K562 (cell line): Measurements from ENCODE around the gene NOSTRIN. TPM values are rescaled to one million over a fixed set of nuclear protein-coding genes. Genes with fewer than 3 reads are reported as not detected.

Experiments used
- ATF3 ChIP-seq, 2 experiments: fragments of 450-650 bp in 1 of 2; sonication (generic) in 1 of 2; formaldehyde crosslinking in 1 of 2; IDR thresholded peaks in 1 of 2; conservative IDR thresholded peaks in 1 of 2; 2 replicates each; pipeline versions ENCODE4 v1.6.1 to v1.8.1; 2016 to 2023; ENCODE audit warnings: mild to moderate bottlenecking in 2 of 2, moderate library complexity in 2 of 2, inconsistent platforms in 1 of 2, missing genetic modification reagents in 1 of 2
- BCL6 ChIP-seq: fragments of 250-450 bp; sonication (Bioruptor Pico); IDR thresholded peaks from 2 replicates; pipeline ENCODE4 v1.4.0; 2020
- CHCHD3 ChIP-seq: fragments of 250-450 bp; sonication (Bioruptor Pico); IDR thresholded peaks from 2 replicates; pipeline ENCODE4 v2.1.2; 2022; ENCODE audit warnings: mild to moderate bottlenecking
- DNMT1 ChIP-seq: fragments of 450-650 bp; IDR thresholded peaks from 2 replicates; pipeline ENCODE4 v1.6.1; 2016; ENCODE audit warnings: antibody characterized with exemption, mild to moderate bottlenecking
- HSF4 ChIP-seq: fragments of 250-450 bp; sonication (Bioruptor Pico); IDR thresholded peaks from 2 replicates; pipeline ENCODE4 v2.1.2; 2022; ENCODE audit warnings: mild to moderate bottlenecking, moderate library complexity, borderline replicate concordance
- JUN ChIP-seq, 2 experiments: sonication (generic) in 1 of 2; formaldehyde crosslinking in 1 of 2; IDR thresholded peaks; 2 replicates each; pipeline versions ENCODE4 v1.6.1 to v1.8.0; 2012 to 2022; ENCODE audit warnings: borderline replicate concordance in 2 of 2, mild to moderate bottlenecking in 2 of 2, improper control_type of control experiment in 1 of 2, low read depth in 1 of 2, low read length in 1 of 2, missing genetic modification reagents in 1 of 2
- KHSRP ChIP-seq: fragments of 450-650 bp; IDR thresholded peaks from 2 replicates; pipeline ENCODE4 v1.6.1; 2017
- MBD2 ChIP-seq: sonication (generic); IDR thresholded peaks from 2 replicates; pipeline ENCODE4 v1.6.1; 2016; ENCODE audit warnings: low read depth, borderline replicate concordance
- SRSF3 ChIP-seq: fragments of 200-400 bp; formaldehyde crosslinking; IDR thresholded peaks from 2 replicates; pipeline ENCODE4 v1.6.1; 2016; ENCODE audit warnings: mild to moderate bottlenecking, low read length, moderate library complexity; ENCODE audit not compliant: insufficient read depth
- TCF7 ChIP-seq: sonication (generic); IDR thresholded peaks from 2 replicates; pipeline ENCODE4 v1.6.1; 2016; ENCODE audit warnings: antibody characterized with exemption, borderline replicate concordance
- TCF7L2 ChIP-seq: fragments of 150-350 bp; IDR thresholded peaks from 2 replicates; pipeline ENCODE4 v1.6.1; 2016; ENCODE audit warnings: low read depth, mild to moderate bottlenecking, low read length, moderate library complexity
- U2AF2 ChIP-seq: fragments of 200-400 bp; formaldehyde crosslinking; optimal IDR thresholded peaks from 2 replicates; pipeline ENCODE3; 2017; ENCODE audit warnings: low read depth, mild to moderate bottlenecking, low read length
- USF2 ChIP-seq: sonication (generic); formaldehyde crosslinking; IDR thresholded peaks from 2 replicates; pipeline ENCODE4 v1.5.0; 2020; ENCODE audit warnings: missing genetic modification reagents
- ZBTB9 ChIP-seq: fragments of 450-650 bp; formaldehyde crosslinking; IDR thresholded peaks from 2 replicates; pipeline ENCODE4 v1.4.0; 2020; ENCODE audit warnings: mild to moderate bottlenecking, moderate library complexity
- ZNF384 ChIP-seq: IDR thresholded peaks from 2 replicates; pipeline ENCODE4 v1.6.1; 2012; ENCODE audit warnings: low read depth, low read length, improper control_type of control experiment
- ZNF407 ChIP-seq: fragments of 450-650 bp; IDR thresholded peaks from 2 replicates; pipeline ENCODE4 v1.6.1; 2016; ENCODE audit warnings: low read depth
- polyA plus RNA-seq, 8 experiments: library from polyadenylated mRNA; depleted of rRNA in 4 of 8; stranded (reverse) in 5 of 8; unstranded in 3 of 8; fragments of >200 nt; fragmentation: Nextera tagmentation in 2 of 8; fragmentation: Illumina TruSeq in 1 of 8; extraction: Ambion mirVana in 2 of 8; extraction: Trizol in 1 of 8; gene quantifications; 2 replicates each; pipeline versions ENCODE4 v1.2.1 to v1.2.3, GENCODE V29; 2011 to 2014; ENCODE audit warnings: inconsistent platforms in 1 of 8, missing spikeins in 1 of 8
- total RNA-seq, 7 experiments: library from RNA; depleted of rRNA in 6 of 7; stranded (reverse); fragments of >200 nt in 6 of 7; fragmentation: Illumina TruSeq in 2 of 7; extraction: Trizol in 2 of 7; gene quantifications; 2 replicates each; pipeline versions ENCODE4 v1.2.1 to v1.2.3, GENCODE V29; 2011 to 2021; ENCODE audit warnings: low replicate concordance in 1 of 7

NOSTRIN gene
- total and polyA plus RNA-seq, 9 of the 15 experiments (the other 6 are each of a cell fraction or from before 2014, with no cell fraction given), result 26.7 to 82.9 (median 56.3) TPM

GRCh38 chr2:168890006-168890782 lies 87.8 kb downstream of the NOSTRIN start, which contains the start of gene SPC25 (continued):
- TF ChIP-seq ZNF384 (no peak), HSF4 (CRISPR knock-in tag) (no peak), SRSF3 (no peak), ZBTB9 (CRISPR knock-in tag) (no peak), BCL6 (CRISPR knock-in tag) (no peak), U2AF2 (no peak), MBD2 (peak; percentile 99), JUN (IDR thresholded peaks at IDR 0.05; ENCODE audit: borderline replicate concordance, low read depth, low read length) (no peak), JUN (CRISPR knock-in tag; IDR thresholded peaks at IDR 0.05; ENCODE audit: borderline replicate concordance) (no peak; the same call in 1 of the 2 replicates), ZNF407 (no peak), ATF3 (IDR thresholded peaks at IDR 0.05) (no peak), ATF3 (CRISPR knock-in tag; conservative IDR thresholded peaks at IDR 0.05) (peak; percentile 59; the same call in 1 of the 2 replicates), USF2 (CRISPR knock-in tag) (no peak), TCF7L2 (no peak), KHSRP (no peak), TCF7 (no peak), CHCHD3 (CRISPR knock-in tag) (0 out of 2 replicates have a peak, but pooled peaks have one; percentile 44), DNMT1 (no peak)
